ENCODE measurements around the gene PGP. TPM values are rescaled to one million over a fixed set of nuclear protein-coding genes. Genes with fewer than 3 reads are reported as not detected.

The PGP gene
- total RNA-seq, 1 experiment from 2014 or later: 48.7 TPM

- POLR2A ChIA-PET: no interaction called here
- Histone ChIP-seq H3K9me3 (ENCODE audit: control insufficient read depth, insufficient read depth, low read depth, low read length) (no peaks in the 10 kb centered on the region), H3K4me3 (ENCODE audit: low read depth in 2 of 2, low read length in 2 of 2) (no peak overlapping the region), H3K27me3 (ENCODE audit: control insufficient read depth, insufficient read depth, low read length) (no peaks in the 10 kb centered on the region), H3K27ac (ENCODE audit: low read length) (no peak overlapping the region), H3K4me1 (ENCODE audit: control insufficient read depth, insufficient read depth, low read length) (no peaks in the 10 kb centered on the region), H3K36me3 (ENCODE audit: control insufficient read depth, insufficient read depth, low read length) (peaks cover 4% of the 10 kb centered on the region; the same call in 1 of the 2 replicates)
- TF ChIP-seq POLR2AphosphoS5 (IDR thresholded peaks at IDR 0.05; ENCODE audit: low read depth, low read length) (no peak), TCF7L2 (IDR thresholded peaks at IDR 0.05; ENCODE audit: low read depth, low read length) (no peak), REST (IDR thresholded peaks at IDR 0.05; ENCODE audit: insufficient read depth in 1 of 2, low read depth in 2 of 2, low read length in 1 of 2) (no peak), SIN3A (IDR thresholded peaks at IDR 0.05; ENCODE audit: borderline replicate concordance, insufficient read depth, low read depth, low read length) (no peak)
- TF ChIP-seq, protein P1, sequence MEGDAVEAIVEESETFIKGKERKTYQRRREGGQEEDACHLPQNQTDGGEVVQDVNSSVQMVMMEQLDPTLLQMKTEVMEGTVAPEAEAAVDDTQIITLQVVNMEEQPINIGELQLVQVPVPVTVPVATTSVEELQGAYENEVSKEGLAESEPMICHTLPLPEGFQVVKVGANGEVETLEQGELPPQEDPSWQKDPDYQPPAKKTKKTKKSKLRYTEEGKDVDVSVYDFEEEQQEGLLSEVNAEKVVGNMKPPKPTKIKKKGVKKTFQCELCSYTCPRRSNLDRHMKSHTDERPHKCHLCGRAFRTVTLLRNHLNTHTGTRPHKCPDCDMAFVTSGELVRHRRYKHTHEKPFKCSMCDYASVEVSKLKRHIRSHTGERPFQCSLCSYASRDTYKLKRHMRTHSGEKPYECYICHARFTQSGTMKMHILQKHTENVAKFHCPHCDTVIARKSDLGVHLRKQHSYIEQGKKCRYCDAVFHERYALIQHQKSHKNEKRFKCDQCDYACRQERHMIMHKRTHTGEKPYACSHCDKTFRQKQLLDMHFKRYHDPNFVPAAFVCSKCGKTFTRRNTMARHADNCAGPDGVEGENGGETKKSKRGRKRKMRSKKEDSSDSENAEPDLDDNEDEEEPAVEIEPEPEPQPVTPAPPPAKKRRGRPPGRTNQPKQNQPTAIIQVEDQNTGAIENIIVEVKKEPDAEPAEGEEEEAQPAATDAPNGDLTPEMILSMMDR (IDR thresholded peaks at IDR 0.05): no peak
- no peak for DNase-seq (ENCODE audit: low read depth, low spot score)
- intact Hi-C loops (cut with micrococcal nuclease; ENCODE audit: unreplicated experiment): no loop called here
- in situ Hi-C loops (cut with HindIII; ENCODE audit: low pct_unique_long_range_greater_than_20kb, low sequenced_read_pairs): no loop called here
- no TSS peak for BruUV-seq (replicated peaks)
- CTCF ChIA-PET: no interaction called here
- ATAC-seq: no peak
Measured at GRCh38 chr16:2167068-2167638, 47.5 kb downstream of the PGP start.

- Histone ChIP-seq H3K4me3 (ENCODE audit: low read depth in 2 of 2, low read length in 2 of 2) (no peak overlapping the region), H3K27ac (ENCODE audit: low read length) (no peak overlapping the region), H3K36me3 (ENCODE audit: control insufficient read depth, insufficient read depth, low read length) (peaks cover 4% of the 10 kb centered on the region; the same call in 1 of the 2 replicates), H3K9me3 (ENCODE audit: control insufficient read depth, insufficient read depth, low read depth, low read length) (no peaks in the 10 kb centered on the region), H3K27me3 (ENCODE audit: control insufficient read depth, insufficient read depth, low read length) (no peaks in the 10 kb centered on the region), H3K4me1 (ENCODE audit: control insufficient read depth, insufficient read depth, low read length) (no peaks in the 10 kb centered on the region)
- CTCF ChIA-PET: no interaction called here
- POLR2A ChIA-PET: interaction anchor here (0.9 kb wide), 1 partner anchor 11 kb away, joined by 3 read pairs; the partner anchor contains the start of gene TRAF7
- no peak for DNase-seq (ENCODE audit: low read depth, low spot score)
- no peak for ATAC-seq
- TF ChIP-seq TCF7L2 (IDR thresholded peaks at IDR 0.05; ENCODE audit: low read depth, low read length): no peak
- TF ChIP-seq POLR2AphosphoS5 (IDR thresholded peaks at IDR 0.05; ENCODE audit: low read depth, low read length): no peak
- no peak for TF ChIP-seq SIN3A (IDR thresholded peaks at IDR 0.05; ENCODE audit: borderline replicate concordance, insufficient read depth, low read depth, low read length)
- BruUV-seq (replicated peaks): TSS peak; percentile 32
- in situ Hi-C loops (cut with HindIII; ENCODE audit: low pct_unique_long_range_greater_than_20kb, low sequenced_read_pairs) (no loop called here), intact Hi-C loops (cut with micrococcal nuclease; ENCODE audit: unreplicated experiment) (no loop called here)
Measured at GRCh38 chr16:2166263-2167067, 48.2 kb downstream of the PGP start.
